HG03159 (cell line): Measurements from ENCODE around the gene STK39.
A peak's percentile ranks its signal among the peaks of the same experiment; 100 is the strongest.
"Not testable (repeated sequence)": the region's sequence is repeated elsewhere in the genome, so short reads cannot be mapped to it uniquely, and the experiment has no call there.

Source experiments
- ATAC-seq: cut with Tn5 transposase; IDR thresholded peaks from one replicate; pipeline ENCODE4 v1.9.1; 2021; ENCODE audit warnings: mild to moderate bottlenecking, moderate library complexity; ENCODE audit not compliant: unreplicated experiment

The STK39 gene

GRCh38 chr2:168143813-168144212 is 103.6 kb downstream of the STK39 start:
- ATAC-seq = no peak

DNA sequence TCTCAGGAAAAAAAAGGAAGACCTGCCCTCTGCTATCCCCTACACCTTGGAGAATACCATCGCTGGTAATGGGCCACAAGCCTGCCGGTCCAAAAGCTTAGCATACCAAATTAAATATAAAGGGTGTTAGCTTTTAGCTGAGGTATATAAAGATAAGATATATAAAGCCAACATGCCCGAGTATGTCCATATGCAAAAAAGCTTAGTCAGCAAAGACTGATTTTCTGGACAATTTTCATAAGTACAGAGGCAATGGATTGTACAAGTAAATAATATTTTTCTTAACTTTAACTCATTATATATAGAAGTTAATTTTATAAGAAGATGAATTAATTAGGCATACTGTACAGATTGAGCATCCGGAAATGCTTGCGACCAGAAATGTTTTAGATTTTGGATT is 106.5 kb downstream of the STK39 start:
- ATAC-seq = no peak

- no peak for ATAC-seq
Observed at GRCh38 chr2:168139852-168140251, 107.5 kb downstream of the STK39 start.

GRCh38 chr2:168138901-168139300 is 108.5 kb downstream of the STK39 start:
- no peak for ATAC-seq

- no peak for ATAC-seq
Observed at GRCh38 chr2:168138374-168138773, 109.0 kb downstream of the STK39 start.

GRCh38 chr2:168137510-168138180 is 109.8 kb downstream of the STK39 start:
- ATAC-seq = no peak

DNA sequence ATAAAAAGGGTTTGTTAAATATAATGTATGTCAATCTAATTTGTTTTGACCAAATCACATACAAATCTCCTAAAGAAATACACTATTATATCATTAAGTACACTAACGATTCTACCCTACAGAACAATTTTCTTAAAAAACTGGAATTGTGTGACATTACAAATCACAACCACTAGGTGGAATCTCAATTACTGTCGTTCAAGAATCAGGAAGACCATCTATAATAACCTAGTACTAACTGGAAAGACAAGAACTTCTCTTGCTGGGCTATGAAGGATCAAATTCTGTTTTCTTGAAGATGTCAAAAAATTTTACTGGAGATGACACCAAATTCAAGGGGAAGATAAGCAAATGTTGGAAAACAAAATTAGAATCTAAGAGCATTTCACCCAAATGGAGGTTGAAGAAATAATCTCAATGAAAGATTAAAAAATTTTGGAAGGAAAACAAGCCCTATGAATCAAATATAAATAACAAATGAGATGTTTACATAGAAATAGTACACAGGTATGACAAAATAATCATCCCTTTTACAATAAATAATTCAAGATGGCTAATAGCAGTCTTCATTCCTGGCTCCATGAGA is 110.9 kb downstream of the STK39 start:
- ATAC-seq = peak; percentile 77

- ATAC-seq = no peak
Observed at GRCh38 chr2:168135630-168136029, 111.8 kb downstream of the STK39 start.

DNA sequence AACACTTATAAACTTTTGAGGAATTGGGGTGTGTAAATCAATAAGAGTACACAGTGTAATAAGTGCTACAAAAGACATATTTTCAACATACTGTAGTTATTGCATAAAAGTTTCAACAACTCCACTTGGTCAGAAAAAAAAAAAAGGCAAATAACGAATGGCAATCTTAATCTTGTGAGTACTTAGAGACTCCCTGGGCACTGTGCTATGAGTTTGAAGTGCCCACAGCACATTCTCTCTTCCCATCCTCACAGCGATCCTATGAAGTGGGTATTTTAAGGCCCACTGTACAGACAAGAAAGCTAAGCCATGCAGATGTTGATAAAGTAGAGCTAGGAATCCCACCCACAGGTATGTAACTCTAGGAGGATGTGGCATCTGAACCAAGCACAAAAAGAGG is 112.3 kb downstream of the STK39 start:
- no peak for ATAC-seq

- ATAC-seq = no peak
Observed at GRCh38 chr2:168134485-168134884, 112.9 kb downstream of the STK39 start.

GRCh38 chr2:168132389-168132788 is 115.0 kb downstream of the STK39 start:
- ATAC-seq = no peak

DNA sequence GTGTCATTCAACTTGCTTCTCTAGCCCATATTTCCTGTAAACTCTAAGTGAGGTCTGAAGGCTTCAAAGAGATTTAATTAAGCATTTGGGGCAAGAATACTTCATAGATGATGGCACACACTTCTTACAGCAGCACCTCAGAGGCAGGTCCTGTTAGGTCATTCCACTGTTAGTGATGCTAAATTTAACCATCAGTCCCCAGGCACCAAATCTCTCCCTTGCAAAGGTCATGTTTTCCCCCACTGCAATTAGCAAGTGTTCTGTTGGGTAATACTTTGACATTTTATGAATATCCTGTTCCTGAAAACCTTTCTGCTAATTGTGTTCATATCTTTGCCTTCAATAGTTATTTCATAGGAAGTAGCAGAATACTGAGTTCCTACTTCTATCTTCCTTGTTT is 117.0 kb downstream of the STK39 start:
- no peak for ATAC-seq

GRCh38 chr2:168127371-168127770 is 120.0 kb downstream of the STK39 start:
- no peak for ATAC-seq

DNA sequence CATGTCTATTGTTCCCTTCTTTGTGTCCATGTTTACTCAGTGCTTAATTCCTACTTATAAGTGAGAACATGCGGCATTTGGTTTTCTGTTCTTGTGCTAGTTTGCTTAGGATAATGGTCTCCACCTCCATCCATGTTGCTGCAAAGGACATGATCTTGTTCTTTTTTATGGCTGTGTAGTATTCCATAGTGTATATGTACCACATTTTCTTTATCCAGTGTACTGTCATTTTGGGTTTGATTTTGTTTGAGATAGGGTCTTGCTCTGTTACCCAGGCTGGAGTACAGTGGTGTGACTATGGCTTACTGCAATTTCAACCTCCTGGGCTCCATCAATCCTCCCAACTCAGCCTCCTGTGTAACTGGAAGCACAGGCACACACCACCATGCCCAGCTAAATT is 125.2 kb downstream of the STK39 start:
- not testable (repeated sequence) for ATAC-seq

DNA sequence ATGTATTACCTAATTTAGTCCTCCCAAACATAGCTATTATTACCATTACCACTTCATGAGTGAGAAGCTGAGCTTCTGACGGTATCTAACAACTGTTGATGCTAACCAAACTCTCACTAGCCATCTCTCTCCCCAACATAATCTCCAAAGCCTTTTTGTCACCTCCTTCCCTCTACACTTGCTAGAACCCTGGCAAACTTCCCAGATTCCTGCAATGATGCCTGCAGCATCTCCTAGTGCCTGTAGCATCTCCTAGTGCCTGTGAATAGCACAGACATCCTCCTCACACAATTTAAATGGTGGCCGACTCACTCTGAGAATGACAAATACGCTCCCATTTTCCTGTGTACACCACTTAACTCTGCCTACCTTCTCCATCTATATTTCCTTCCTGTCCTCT is 126.7 kb downstream of the STK39 start:
- ATAC-seq = no peak

- ATAC-seq = no peak
Observed at GRCh38 chr2:168120310-168120709, 127.1 kb downstream of the STK39 start.

GRCh38 chr2:168119515-168120141 is 127.8 kb downstream of the STK39 start:
- peak; percentile 44 for ATAC-seq

DNA sequence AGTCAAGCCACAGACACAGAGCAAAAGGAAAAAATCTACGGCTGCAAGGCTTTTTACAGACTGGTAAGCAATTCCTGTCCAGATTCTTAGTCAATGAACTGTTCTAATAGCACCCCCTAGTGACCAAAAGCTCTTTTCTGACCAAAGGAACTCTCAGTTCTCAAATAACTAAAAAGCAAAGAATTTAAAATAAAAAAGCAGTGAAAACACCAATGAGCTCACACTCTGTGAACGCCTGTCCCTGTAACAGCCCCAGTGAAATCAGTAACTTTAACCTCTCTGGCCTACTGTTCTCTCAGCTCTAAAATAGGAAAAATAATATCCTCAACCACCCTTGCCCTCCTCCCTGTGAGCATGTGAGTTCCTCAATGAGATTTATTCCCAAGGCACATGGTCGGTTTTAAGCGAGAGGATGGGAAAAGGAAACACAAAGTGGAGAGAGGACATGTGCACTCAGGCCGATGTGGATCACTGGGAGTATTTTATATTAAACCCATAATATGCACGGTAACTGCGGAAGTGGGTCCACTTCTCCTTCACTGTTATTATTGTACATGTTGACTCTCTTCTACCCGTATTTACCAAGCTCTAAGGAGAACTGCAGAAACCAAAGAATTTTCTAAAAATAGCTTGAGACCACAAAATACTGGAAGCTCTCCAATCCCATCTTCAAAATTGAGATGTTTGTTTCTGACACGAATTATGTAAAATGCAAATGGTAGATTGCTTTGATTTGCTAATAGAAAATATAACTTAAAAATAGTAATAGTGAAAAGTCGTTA is 128.5 kb downstream of the STK39 start:
- peak; percentile 67 for ATAC-seq

- ATAC-seq = no peak
Observed at GRCh38 chr2:168116448-168116847, 130.9 kb downstream of the STK39 start.

DNA sequence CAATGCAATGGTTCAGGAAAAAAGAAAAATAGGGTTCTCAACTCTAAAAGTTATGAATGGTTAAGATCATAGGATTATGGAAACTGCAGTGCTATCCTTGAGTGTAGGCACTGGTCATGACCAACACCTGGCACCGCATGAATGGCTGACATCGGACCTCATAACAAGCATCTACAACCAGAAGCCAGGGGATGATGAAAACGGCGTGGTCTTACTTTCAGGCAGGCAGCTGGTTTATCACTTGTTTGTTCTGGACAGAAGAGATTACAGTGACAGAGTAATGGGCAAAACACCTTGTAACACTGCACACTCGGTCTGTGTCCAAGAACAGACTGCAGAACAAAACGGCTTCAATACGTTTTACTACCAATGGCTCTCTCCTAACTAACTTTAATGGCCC is 132.8 kb downstream of the STK39 start:
- no peak for ATAC-seq

GRCh38 chr2:168114040-168114439 is 133.4 kb downstream of the STK39 start:
- no peak for ATAC-seq

DNA sequence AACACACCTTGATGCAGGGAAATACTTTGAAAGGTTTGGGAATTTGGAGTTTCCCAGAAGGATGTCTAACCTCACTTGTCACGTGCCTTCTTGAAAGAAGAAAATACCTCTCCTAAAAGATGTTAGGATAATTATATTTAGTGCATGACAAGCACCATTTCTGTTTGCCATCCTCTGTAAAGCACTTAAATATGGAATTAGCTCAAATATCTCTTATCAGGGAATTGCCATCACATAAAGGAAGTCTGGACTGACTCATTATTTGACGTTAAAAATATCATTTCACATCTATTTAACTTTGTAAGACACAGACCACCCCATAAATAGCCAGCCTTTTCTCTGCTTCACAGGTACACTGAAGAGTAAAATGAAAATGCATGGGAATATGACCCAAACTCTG is 140.1 kb downstream of the STK39 start:
- ATAC-seq = no peak
